HG03159 (cell line): ENCODE data around the gene RBP5.
"Not testable (repeated sequence)": the region's sequence is repeated elsewhere in the genome, so short reads cannot be mapped to it uniquely, and the experiment has no call there.

Experiments used
- ATAC-seq: cut with Tn5 transposase; IDR thresholded peaks from one replicate; pipeline ENCODE4 v1.9.1; 2021; ENCODE audit warnings: mild to moderate bottlenecking, moderate library complexity; ENCODE audit not compliant: unreplicated experiment

RBP5 gene

DNA sequence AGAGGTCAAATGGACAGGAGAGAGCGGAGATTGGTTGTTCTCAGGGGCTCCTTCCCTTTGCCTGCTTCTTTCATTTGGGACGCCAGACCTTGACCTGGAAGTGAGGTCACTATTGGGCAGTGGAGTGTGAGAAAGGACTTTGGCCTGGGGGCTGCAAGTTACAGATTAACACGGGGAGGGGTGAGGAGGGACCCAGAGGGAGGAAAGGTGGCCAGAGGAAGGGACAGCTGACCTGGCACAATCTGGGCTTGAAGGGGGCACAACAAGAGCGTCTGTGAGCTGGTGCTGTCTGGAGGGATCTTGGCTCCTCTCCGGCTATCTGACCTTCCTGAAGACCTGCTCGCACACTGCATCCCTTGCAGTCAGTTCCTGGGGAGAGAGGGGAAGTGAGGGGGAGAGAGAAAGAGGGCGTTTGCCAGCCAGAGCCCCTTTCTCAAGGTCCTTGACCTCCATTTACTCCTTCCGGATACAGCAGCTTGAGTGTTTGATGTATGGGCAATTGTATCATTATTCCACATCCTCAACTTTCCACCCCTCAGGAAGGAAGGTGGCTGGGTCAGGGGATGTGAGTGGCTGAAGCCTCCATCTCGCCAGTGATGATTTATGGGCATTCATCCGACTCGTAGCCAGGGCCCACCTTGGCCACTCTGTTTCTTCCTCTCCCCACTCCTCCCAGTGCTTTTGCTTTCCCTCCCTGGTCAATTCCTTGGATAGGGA, 4.7 kb downstream of the RBP5 start:
- no peak for ATAC-seq

DNA sequence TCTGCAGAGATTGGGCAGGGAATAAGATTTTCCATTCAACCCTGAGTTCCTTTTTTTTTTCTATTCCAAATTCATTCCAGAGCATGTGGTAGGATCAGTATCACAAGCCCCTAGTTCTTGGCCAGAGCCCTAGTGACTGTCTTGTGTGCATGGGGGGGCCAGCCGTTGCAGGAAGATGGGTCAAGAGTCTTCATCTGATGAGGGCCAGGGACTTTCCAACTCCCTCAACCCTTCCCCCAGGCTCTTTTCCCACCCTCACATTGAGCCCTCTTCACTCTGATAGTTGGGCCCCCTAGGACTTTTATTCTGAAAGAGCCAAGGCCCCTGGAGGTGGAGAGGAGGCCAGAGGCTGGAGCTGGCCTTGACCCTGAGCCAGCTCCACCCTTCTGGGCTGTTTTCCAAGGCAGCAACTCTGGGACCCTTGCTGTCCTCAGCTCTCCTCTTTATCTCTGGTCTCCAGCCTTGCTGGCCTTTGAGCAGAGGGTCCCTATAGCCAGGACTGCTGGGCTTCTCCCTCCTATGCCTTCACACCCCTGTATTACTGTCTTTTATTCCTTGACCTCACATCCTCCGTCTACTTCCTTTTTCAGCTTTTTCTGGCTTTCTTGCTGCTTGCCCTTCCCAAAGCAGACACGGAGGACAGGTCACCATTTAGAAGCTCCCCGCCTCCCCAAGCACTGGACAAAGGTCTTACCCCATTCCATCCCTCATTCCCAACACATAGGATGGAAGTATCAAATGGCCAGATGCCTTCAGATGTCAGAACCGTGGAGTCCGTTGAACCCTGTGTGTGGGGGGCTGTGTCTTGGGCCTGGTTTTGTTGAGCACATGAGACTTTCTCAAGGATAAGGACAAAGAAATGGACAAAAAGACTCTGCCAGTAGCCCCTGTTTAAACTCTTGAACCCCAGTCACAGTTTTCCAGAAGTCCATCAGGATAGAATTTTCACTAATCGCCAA, 5.6 kb downstream of the RBP5 start:
- no peak for ATAC-seq

DNA sequence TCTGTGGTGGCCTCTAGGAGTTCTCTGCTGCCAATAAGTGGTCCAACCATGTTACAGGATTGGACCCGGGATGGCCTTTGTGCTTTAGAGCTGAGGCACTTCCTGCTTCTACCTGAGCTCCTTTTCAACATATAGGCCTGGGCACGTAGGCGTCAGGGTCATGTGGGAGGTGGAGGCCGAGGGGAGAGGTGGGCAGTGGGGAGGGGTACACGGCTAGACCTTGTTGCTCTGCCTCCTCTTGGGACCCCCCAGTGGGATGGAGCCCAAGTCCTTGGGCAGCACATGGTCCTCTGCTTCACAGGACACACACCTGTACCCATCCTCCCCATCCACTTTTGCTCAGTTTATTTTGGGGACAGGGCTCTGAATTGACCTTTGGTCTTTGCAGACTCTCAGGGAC, 7.4 kb downstream of the RBP5 start:
- no peak for ATAC-seq

DNA sequence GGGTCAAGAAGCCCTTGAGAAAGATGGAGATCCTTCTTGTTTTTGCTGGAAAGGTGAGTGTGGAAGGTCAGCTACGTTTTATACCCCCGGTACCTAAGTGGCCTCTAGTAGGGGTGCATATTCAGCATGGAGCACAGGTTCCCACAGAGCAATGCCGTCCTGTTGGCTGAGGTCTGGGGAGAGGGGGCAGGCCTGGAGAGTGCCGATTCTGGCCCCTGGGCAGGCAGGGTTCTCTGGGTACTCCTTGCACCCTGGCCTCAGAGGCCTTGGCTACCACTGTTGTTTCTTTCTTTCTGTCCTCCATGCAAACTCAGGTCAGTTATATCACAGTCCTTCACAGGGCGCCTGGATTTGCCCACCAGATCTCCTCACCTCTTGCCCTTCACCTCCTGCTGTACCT, 8.5 kb downstream of the RBP5 start:
- no peak for ATAC-seq

DNA sequence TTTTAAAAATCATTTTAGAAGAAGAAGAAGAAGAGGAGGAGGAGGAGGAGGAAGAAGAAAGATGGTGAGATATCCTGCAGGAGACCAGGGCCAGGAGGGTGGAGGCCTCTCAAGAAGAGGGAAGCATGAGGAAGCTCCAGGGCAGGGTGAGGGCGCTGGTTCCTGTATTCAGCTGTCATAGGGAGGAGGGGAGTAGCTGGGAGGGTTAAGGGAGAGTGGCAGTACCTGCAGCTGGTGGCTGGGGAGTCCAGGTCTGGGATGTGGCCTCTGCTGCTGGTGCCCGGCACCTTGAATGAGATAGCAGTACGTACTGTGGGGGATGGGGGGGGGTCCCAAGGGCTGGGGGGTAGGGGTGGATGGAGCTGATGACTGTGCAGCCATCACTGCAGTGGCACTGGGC, 9.8 kb downstream of the RBP5 start:
- no peak for ATAC-seq

DNA sequence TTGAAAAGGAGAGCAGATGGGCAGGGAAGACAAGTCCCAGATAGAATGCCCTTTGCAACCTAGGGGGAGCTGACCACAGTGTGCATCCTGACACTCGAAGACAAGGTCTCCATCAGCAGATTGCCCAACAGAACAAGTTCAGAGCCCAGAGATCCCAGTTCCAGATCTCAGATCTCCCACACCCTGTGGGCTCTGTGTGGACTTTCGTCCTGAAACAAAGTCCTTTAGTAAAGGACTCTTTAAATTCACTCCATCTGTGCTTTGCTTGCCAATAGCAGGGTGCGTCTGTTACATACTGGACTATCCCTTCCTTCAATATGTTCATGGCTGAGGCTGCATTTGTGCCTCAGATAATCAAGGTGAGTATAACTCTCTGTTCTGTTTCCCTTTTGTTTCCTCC, 11.0 kb downstream of the RBP5 start:
- ATAC-seq = no peak

DNA sequence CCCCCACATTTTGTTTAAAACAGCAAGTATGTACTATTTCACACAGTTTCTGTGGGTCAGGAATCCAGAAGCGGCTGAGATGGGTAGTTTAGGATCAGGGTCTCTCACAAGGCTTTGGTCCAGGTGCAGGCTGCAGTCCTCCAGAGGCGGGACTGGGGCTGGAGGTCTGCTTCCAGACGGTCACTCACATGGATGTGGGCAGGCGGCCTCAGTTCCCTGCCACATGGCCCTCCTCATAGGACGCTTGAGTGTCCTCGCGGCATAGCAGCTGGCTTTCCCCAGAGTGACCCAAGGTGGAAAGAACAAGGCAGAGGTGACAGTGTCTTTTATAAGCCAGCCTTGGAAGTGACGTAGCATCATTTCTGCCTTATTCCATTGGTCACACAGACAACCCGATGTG, 11.8 kb downstream of the RBP5 start:
- no peak for ATAC-seq

DNA sequence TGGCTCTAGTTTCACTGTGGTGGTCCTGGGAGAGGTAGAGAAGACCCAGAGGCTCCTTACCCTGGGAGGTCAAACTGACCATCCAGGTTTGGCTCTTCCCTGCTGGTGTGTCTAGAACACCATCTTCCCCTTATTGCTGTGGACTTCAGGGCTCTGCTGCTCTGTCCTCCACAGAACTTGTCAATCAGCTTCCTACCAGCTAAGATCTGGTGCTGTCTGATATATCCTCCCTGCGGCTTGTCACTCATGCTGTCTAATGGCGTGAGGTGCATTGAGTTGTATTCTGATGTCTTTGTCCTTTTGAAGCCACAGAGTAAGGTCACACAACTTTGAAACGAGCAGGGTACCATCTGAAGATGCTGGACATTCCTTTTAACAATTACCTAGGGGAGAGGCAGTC, 12.5 kb downstream of the RBP5 start:
- no peak for ATAC-seq

DNA sequence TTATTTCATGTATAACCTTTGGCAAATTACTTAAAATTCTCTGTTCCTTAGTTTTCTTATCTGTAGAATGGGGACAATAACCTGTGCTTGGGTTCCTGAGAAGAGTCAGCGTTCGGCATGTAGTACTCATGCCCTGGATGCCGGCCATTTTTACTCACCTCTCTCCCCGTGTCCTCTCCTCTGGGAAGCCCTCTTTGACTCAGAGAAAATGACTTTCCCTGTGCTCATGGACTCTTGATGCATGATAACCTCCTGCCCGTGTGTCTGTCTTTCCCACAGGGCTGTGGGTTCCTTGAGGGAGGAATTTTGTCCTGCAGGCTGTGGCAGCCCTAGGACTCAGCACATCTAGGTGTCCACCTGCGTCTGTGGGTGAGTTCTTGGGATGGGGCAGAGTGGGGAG, 13.8 kb downstream of the RBP5 start:
- ATAC-seq = no peak

DNA sequence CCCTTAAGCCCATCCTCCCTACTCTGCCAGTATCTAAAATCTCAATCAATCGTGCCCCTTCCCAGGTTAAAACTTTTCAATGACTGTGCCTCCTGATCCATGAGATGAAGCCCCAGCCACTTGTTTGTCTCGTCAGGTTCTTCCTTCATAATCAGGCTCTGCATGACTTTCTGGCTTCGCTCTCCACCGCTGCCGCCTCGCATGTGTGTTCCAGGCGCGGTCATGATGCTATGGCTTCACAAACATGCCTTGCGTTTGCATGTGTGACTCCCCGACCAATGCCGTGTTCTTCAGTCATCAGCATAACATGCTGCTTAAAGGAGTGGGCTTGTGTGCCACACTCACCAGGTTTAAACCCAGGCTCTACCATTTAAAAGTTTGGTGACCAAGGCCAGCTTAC, 14.7 kb downstream of the RBP5 start:
- ATAC-seq = no peak

DNA sequence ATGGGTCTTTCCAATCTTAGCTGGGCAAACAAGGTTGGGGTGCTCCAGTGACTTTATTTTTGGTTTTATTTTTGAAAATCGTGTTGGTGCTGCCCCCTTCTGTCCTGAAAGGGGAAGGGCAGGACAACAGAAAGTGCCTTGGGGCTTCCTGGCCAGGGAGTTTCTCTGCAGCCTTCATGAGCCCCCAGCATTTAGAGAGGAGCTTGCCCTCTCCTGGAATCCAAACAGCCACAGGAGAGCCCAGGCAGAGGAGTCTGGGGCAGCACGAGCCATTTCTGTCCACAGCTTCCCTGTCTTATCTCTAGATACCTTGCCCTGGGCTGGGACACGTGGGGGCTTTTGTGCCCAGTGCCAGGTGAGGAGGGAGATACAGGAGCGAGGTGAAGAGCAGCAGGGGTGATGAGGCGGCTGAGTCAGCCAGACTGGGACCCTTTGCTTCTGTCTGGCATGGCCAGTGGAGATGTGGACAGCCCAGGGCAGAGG, 15.3 kb downstream of the RBP5 start:
- ATAC-seq = no peak

DNA sequence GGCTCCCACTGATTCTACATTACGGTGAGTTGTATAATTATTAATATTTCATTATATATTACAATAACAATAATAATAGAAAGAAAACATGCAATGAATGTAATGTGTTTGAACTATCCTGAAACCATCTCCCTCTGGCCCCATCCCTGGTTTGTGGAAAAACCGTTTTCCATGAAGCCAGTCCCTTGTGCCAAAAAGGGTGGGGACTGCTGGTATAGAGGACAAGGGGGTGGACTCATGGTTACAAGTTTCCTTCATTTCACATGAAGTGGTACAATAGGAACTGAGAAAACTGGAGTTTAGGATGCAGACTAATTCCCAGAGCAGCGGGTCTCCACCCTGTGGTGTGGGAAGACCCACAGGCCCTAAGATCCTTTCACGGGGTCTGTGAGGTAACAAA, 16.6 kb downstream of the RBP5 start:
- ATAC-seq = no peak

DNA sequence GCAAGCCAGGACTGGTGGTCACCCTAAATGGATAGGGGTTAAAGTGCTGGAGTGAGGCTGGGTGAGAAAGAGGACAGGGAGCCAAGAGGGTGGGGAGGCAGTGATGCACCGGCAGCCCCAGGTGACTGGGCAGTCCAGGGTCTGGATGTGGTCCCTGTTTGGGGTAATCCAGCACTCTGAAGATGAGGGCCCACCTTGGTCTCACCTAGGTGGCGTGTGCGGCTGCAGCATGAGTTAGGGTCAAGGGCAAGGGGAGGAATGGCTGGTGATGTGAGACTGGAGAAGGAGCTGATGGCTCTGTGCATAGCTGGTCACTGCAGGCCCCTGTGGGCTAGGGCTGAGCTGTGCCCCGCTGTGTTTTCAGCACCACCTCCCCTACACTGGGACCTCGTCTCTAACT, 18.0 kb downstream of the RBP5 start:
- no peak for ATAC-seq

DNA sequence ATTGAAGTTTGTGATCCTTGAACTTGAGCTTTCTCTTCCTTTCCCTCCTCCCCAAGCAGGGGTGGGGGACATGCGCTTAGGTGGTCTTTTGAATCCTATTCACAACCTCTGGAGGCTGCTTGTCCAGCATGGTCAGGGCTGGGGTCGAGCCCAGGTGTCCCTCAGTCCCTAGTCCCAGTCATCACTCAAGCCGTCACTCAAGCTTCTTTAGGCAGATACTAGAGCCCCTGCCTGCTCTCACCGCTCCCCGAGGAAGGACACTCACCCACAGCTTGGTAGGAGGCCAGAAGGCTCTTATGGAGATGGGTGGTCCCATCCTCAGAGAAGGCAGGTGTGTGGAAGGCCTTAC, 19.1 kb downstream of the RBP5 start:
- ATAC-seq = no peak

DNA sequence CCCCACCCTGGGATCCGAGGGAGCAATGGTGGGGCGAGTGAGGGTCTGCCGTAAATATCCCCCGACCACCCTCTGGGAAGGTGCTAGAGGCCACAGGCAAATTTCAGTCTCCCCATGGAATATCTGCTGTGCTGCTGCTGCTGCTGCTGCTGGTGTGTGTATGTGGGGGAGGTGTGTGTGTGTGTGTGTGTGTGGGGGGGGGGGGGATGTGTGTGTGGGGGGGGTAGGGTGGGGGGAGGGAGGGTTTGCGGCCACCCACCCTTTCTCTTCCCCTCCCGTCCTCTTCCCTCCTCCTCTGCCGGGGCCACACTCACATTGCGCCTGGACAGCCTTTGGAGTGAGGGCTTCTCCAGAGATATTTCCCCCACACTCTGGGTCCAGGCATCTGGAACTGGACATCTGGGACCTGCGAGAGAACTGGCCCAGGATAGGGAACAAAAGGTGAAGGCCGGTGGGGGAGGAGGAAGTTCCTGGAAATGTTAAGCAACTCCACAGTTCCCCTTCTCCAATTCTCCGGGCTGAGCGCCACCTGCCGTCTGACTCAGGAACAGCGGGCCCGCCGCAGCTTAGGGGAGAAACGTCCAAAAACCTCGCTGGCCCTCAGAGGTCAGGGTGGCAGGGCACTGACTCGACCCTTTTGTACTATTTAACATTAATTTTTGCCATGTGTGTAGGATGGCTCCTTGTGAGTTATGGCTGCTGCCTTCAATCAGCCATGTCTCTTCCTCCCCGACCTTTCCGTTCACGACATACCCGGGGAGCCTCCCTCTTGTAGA, 19.7 kb downstream of the RBP5 start, which contains the start of gene C1RL:
Gene C1RL, minus strand, starts transcription at position 419 of the 776 bp plus-strand sequence. Its CDS starts 34 bp downstream, at position 385.
- ATAC-seq = peak; percentile 34

DNA sequence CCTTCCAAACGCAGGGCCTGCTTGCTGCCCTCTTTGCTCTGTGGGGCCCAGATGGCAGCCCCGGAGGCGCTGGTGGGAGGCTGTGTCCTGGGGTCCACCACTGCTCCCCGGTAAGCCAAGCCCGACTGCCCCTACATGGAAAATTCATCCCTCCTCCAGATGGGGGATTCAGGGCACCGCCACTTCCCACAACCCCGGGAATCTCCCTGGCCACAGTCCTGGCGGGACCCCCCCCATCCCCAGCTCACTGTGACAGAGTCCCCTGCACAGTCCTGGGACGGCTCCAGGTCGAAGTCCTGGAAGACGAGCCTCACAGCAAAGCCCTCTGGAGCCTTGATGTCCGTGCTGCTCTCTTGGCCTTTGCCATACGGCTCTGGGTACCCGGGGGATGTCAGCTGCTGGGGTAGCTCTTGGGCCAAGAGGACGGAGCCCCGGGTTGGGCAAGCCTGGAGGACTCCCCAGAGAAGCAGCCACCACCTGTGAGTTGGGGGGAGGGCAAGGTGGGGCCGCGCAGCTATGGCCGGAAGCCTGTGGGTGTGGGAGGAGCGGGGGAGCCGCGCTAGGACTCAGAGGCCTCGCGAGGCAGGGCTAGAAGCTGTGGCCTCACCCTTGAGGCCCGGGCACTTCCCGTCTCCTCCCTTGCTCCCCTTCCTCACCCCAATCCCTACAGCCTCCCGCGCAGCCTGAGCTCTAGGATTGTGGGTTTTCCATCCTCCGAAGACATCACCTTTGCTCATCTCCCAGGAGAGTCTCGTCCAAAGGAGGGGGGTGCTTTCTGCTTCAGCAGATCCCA, 20.5 kb downstream of the RBP5 start:
- ATAC-seq = peak; percentile 78

DNA sequence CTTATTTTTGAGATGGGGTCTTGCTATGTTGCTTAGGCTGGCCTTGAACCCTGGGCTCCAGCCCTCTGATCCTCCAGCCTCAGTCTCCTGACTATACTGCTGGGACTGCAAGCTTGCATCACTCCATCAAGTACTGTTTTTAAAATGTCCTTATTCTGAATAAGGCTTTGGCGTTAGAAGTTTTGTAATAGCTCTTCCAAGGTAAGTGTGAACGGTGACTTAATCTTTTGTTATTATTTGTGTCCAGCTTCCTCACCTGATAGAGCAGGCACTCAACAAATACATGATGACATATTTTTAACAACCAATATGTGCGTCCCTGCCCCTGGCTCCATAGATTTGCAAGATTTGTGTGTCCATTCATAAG, 21.1 kb downstream of the RBP5 start:
- ATAC-seq = no peak

DNA sequence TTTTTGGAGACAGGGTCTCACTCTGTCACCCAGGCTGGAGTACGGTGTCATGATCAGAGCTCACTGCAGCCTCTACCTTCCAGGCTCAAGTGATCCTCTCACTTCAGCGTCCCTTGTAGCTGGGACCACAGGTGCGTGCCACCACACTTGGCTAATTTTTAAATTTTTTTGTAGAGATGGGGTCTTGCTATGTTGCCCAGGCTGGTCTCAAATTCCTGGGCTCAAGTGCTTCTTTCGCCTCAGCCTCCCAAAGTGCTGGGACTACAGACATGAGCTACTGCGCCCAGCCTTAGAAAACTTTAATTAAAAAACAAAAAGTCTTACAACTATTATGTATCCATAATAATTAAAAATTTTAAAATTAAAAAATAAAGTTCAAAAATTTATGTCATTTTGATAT, 21.5 kb downstream of the RBP5 start:
- ATAC-seq = not testable (repeated sequence)

DNA sequence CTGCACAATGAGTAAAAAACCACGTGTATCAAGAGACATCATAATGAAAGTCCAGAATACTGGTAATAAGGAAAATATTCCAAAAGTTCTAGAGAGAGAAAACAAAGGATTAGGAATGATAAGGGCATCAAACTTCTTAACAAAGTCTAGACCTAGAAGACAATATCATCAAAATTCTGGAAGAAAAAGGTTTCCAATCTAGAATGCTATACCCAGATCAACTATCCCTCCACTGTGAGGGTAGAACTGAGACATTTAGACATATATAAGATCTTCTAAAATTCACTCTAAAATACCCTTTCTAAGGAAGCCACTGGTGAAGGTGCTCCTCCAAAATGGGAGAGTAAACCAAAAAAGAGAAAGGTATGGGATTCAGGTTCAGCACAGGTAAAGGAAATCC, 22.6 kb downstream of the RBP5 start:
- no peak for ATAC-seq

DNA sequence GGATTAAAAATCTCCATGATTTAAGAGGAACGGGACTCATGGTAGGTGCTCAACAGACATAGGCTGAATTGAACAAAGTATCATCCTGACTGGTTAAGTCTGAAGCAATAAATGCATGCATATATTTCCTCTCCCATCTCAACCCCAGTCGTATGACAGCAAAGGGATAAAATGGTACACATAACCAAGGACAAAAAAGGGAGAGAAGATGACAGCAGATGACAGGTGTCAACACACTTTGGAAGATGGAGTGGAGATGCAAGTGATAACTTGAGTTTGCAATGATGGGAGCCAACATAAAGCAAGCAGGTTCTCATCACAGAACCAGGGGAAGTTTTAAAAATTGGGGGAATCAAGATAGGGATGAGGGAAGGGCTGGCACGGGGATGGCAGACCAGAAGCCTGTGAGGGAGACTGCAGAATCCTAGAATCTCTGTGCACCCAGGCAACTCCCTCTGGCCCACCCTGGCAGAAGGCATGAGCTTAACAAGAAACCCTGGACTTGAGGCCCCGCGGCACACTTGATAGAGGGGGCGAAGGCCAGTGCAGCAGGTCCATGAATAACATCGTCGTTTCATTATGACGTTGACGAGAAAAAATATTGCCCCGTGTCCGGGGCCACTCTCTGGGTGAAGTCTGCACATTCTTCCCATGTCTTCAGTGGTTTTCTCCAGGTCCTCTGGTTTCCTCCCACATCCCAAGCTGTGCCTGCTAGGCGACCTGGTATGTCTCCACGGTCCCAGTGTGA, 24.7 kb downstream of the RBP5 start:
- no peak for ATAC-seq
